HG03354 (cell line): Measurements from ENCODE around the gene STRIP1.

Source experiments
- ATAC-seq: cut with Tn5 transposase; IDR thresholded peaks from one replicate; pipeline ENCODE4 v1.9.1; 2021; ENCODE audit warnings: mild to moderate bottlenecking; ENCODE audit not compliant: unreplicated experiment, poor library complexity, severe bottlenecking

Gene STRIP1

DNA sequence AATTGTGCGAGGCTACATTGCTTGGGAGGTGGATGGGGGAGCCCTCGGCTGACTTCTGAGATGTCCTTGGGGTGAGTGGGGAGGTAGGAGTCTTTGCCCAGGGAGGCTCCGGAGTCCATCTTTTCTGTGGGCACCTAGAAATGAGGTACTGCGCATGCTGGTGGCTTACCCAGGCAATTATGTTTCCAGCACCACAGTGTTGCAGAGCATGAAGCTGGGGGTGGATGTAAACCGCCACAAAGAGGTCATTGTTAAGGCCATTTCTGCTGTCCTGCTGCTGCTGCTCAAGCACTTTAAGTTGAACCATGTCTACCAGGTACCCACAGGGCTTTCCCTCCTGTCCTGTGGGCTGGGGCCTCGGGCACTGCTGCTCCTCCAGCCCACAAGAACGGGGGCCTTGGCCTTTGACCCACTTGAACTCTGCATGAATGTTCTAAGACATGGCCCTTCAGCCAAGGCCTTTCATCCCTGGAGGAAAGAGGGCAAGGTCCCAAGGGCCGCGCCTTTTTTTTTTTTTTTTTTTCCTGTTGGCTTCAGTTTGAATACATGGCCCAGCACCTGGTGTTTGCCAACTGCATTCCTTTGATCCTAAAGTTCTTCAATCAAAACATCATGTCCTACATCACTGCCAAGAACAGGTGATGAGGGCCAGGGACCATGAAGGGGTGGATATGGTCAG is 14.6 kb downstream of the STRIP1 start:
- ATAC-seq: no peak

DNA sequence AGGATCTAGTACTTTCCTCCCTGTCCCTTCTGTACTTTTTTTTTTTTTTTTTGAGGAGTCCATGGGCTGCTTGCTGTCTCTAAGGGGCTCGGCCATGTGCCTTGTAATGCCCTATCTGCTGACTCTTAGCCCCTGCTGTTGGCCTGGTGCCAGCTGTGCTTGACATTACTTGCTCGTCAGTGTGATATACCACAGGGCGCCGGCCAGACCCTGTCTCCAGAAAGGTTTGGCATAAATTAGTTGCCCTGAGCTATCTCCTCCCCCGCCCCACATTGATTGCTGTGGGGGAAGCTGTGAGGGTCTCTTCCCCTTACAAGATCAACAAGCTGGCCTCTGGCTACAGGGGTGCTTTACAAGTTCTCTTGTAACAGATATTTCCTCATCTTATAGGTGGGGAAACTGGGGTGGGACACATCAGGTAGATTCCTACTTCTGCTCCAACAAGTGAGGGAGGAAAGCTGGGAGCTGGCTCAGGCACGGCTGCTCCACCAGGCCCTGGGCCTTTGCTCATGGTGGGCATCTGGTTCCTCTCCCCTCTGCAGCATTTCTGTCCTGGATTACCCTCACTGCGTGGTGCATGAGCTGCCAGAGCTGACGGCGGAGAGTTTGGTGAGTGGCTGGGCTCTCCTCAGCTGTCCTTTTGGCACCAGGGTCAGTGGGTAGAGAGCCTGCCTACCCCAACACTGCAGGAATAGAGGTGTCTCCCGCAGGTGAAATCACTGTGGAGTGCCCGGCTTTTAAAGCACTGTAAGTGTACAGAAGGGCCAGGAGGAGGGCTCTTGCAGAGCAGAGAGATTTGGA is 15.6 kb downstream of the STRIP1 start:
- ATAC-seq: no peak

DNA sequence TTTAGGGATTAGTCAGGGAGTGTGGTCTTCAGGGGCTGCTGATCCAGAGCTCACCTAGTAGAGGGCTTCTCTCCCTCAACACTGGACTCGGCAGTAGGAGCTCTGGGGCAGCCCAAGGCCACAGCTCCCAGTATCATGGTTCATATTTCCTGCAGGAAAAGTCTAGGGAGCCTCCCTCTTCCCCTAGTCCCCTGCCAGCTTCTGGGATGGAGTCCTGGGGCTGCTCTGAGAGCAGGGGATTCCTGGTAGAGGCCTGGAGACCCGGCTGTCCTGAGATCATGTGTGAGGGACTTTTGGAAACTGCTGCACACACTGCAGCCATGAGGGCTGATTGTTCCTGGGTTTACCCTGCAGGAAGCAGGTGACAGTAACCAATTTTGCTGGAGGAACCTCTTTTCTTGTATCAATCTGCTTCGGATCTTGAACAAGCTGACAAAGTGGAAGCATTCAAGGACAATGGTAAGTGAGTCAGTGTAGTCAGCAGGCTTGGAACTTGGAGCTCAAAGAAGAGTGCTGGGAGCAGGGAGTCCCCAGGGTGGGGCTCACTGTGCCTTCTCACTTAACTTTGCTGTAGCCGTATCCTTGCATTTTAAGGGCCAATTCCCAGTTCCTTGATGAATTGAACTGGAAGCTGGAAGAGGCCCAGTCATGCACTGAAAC is 16.3 kb downstream of the STRIP1 start:
- no peak for ATAC-seq

DNA sequence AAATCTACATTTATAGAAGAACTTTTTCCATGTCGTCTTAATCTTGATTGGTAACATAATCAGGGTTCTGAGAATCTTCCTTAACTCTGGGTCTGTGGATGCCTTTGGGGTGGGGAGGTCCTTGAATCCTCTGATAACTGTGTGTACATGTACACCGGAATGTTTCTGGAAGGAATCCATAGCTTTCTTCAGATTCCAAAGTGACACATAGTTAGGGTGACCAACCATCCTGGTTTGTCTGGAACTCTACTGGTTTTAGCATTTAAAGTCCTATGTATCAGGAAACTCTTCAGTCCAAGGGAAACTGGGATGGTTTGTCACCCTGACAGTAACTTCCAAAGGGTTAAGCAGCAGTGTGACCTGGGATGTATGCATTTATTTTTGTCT is 16.8 kb downstream of the STRIP1 start:
- no peak for ATAC-seq

DNA sequence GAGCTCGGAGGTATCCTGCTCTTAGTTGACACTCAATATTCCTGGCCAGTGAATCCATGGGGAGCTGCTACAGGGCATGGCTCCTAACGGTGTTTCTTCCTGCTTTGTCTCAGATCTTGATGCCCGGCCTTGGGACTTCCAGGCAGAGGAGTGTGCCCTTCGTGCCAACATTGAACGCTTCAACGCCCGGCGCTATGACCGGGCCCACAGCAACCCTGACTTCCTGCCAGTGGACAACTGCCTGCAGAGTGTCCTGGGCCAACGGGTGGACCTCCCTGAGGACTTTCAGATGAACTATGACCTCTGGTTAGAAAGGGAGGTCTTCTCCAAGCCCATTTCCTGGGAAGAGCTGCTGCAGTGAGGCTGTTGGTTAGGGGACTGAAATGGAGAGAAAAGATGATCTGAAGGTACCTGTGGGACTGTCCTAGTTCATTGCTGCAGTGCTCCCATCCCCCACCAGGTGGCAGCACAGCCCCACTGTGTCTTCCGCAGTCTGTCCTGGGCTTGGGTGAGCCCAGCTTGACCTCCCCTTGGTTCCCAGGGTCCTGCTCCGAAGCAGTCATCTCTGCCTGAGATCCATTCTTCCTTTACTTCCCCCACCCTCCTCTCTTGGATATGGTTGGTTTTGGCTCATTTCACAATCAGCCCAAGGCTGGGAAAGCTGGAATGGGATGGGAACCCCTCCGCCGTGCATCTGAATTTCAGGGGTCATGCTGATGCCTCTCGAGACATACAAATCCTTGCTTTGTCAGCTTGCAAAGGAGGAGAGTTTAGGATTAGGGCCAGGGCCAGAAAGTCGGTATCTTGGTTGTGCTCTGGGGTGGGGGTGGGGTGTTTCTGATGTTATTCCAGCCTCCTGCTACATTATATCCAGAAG is 19.4 kb downstream of the STRIP1 start:
- ATAC-seq: no peak

DNA sequence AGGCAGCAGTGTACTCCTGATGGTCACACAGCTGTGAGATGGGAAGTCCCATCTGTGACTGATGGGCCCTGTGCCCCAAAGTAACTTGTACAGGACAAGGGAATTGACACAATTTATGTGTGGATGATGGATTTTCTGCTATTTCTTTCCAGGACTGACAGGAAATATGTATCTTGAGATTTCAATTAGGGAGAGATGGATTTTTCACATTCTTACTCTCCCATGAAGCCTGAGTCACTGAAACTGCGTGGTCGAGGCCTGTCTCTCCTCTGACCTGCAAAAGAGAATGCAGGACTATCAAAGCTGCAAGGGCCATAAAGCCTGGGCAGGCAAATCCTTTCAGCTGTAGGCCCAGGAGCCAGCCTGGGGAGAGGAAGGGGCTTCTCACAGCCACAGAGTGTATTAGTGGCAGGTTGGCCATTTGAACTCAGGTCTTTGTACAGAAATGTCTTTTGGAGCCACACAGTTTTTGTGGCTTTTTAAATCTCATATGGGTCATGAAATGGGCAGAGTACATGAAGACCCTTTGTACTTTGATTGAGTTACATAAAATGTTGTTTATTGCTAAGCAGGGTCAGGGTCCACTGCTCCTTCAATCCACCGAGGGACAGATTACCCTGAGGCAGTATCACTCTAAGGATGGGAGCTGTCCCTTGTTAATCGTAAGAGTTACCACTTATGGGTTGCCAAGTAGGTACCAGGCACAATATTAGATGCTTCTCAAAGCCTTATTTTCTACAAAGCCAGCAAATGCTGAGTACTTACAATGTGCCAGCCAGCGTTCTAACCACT is 21.3 kb downstream of the STRIP1 start:
- no peak for ATAC-seq

DNA sequence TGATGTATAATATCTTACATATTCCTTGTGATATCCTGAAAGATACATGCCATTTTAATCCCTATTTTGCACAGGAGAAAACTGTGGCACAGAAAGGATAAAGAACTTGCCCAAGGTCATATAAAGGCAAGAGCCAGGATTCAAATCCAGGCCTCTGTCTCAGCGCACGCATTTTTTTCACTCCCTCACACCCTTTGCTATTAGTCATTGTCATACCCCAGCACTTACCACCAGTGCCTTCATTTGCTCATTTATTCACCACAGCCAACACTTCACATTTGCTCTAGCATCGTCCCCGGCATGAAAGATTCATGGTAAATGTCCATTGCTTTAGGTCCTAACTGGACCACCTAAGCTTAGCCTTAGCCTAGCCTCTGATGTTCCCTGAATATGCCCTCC is 21.9 kb downstream of the STRIP1 start:
- no peak for ATAC-seq

DNA sequence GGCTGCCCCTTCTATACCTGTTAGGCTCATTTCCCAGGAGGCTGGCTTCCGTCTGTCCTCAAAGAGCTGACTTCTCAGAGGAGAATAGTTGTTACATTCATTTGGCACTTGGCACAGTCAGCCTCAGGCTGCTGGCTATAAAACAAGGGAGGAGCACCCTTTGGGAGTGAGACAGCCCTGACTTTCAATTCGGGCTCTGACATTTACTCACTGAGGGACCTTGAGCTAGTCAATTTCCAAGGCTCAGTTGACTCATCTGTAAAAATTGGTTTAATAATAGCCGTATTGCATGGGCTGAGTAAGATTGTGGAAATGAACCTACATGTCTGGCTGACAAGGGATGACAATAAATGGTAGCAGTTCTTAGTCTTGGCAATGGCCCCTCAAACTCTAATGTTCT is 22.4 kb downstream of the STRIP1 start:
- no peak for ATAC-seq

DNA sequence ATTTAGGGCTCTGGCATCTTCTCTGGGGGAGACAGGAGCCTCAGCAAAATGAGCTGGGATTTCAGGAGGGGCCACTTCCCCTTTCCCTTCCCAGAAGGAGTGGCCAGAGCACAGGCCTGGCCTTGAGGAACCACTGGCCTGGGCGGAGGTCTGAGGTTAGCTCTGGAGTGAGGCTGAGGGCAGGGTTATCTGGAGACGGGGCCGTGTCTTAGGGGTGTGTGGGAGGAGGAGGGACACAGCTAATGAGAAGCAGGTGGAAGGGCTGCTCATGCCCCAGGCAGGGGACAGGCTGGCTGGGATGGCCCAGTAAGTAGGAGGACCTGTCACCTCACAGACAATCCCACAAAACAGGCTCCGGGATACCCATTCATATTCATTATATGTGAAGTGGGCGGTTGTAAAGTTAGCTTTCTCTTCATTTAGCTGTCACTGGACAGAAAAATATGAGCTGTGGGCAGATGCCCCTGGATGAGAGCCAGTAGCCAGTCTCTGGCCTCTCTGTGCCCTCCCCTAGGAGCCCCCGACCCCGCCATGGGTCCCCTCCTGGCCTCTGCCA is 23.6 kb downstream of the STRIP1 start:
- no peak for ATAC-seq

DNA sequence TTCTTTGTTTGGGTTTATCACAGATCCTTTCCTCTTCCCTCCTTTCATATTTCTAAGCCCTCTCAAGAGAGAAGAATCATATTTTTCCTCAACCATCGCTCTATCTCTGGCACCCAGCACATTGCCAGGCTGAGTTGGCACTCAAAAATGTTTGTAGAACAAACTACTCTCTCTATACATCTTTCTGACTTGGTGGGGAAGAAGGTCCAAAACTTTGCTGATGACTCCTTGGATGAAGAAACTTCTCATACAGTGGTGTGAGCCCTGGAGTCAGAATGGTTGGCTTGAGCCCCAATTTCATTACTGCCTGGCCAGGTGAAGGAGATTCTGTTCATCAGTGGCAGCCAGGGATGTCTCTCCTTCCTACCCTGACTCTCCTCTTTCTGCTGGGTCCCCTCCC is 24.2 kb downstream of the STRIP1 start:
- ATAC-seq: no peak

DNA sequence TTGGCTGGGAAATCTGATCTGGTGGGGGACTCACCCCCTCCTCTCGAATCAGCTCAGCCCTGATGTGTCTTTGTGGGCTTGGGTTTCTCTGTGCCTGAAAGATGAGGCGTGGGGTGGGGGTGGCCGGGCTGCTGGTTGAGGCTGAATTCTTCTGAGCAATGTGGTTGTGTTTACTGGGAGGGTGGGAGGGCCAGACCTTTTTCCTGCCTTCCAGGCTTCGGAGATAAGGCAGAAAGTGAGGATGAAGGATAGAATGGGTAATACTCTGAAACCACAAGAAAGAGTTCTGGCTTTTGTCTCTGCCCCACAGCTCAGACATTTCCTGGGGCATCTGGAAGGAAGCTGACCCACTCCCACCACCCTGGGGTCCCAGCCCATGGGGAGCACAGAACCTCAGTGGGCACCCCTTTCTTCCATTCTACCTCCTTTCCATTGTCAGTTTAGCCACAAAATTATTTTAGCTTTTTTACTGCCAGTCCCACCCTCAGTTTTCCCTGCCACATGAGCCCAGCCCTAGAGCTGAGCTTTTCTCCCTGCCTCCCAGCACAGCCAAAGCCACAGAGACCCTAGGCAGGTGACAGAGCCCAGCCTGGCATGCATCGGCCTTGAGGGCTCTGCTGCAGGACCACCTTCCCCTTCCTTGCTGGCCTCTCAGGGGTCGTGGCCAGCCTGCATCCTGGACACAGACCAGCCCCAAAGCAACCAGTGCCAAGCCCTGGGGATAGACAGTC is 24.9 kb downstream of the STRIP1 start:
- ATAC-seq: no peak

DNA sequence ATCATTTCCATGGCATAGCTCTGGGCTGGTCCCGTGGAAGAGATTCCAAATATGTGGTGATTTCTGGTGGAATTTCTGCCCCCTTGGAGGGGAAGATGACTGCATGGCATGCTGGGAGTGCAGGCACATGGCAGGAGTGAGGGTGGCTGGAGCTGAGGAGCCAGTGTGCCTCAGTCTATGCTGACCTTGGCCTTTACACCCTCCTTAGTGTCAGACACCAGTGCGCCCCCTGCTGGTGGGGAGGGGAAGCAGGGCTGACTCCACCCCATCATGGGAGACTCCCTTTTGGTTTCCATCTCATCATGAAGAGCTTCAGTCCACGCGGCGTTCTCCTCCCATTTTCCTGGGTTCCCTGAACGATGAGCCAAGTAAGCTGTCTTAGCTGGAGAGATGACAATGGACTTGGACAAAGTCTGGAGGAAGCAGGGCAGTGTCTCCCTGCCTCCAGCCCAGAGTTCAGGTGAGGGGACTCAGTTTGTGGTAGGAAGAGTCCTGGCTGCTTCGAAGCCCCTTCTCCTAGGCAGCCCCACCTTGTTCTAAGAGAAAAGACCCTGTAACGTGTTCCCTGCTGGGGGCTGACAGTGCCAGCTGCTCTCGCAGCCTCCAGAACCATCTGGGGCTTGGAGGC is 25.7 kb downstream of the STRIP1 start:
- no peak for ATAC-seq

DNA sequence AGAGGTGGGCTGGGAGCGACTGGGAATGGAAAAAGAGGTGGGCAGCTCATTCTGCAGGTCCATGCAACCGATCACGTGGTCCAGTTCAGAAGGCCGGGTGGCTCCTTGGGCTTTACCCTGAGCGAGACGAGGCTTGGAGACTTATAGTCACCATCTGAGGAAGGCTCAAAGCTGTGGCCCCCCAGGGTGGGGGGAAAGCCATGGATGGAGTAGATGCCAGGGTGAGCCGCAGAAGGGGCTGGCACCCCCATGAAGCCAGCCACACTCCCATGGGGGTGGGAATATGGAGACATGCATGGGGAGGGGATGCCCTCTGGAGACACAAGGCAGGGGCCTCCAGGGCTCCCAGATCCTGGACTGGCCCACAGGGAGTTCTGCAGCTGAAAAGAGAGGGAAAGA is 26.2 kb downstream of the STRIP1 start:
- ATAC-seq: no peak

DNA sequence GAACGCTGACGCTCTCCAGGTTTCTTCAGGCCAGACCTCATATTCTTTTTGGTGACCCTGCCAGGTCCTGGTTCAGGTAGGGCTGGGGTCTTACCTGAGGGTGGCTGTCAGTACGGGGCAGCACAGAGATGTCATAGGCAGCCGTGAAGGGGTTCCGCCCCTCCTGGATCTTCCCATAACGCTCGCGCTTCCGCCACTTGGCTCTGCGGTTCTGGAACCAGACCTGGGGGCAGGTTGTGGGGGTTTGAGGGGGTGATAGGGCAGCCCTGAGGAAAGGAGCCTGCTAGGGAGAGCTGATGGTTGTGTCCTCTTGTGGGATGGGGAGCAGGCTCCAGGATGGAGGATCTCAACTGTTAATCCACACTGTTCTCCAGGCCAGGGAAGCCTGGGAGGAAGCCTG is 26.9 kb downstream of the STRIP1 start:
- ATAC-seq: no peak

DNA sequence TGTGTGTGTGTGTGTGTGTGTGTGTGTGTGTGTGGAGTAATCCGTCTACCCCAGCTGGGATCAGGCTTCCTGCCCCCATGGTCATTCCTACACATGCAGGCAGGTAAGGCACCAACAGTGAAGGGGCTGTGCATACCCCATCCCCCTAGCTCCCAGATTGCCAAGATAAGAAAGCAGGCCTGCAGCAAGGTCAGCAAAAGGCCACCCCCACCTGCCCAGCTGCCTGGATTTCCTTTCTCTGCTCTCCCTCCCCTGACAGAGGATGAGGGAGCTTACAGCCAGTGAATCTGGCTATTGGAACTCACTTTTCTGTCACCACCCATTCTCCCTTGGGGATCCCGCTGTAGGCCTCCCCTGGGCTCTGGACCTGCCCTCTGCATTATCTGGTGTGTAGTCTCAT is 28.2 kb downstream of the STRIP1 start:
- no peak for ATAC-seq

DNA sequence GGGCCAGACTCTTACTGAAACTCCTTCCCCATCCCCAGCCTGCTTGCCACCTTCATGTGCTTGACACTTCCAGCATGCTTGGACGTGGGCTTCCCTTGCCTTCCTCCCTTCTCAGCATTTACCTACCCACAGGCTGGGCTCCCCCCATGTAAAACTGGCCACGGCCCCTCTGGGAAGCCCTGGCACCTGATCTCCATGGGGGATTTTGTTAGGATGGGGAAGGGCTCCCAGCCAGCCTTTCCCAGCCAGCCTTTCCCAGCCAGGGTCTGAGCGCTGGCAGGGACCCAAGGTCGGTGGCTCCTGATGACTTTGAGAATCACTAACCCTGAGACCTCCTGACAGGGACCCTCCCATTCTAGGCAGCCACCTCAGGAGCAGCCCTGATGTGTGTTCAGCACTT is 29.4 kb downstream of the STRIP1 start:
- ATAC-seq: no peak

DNA sequence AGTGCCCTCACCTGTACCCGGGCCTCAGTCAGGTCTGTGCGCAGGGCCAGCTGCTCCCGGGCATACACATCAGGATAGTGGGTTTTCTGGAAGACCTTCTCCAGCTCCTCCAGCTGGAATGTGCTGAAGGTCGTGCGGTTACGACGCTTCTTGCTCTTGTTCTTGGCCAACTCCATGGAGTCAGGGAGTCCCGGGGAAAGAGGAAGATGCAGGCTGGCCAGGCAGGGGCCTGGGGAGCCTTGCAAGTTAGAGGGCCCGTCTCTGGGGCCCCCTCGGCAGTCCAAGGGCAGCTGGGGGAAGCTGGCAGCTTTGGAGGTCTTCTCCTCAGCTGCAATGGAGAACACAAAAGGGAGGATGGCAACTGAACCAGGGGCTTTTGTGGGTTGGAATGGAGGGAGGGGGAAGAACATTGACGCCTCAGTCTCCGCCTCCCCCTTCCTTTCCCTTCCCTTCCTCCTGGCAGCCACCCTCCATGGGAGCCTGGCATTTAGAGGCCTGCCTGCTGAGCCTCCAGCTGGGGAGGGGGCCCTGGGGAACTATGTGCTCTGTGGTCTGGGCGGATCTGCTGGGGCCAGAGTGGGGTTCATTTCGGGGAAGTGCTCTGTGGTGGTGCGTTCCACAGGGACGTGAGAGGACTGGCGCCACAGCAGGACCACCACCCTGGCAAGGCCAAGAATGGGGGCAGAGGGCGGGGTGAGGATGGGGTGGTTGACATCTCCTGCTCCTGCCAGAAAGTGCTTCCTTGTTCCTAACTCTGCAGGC is 30.3 kb downstream of the STRIP1 start:
- ATAC-seq: no peak
